ENCODE results near the gene LPP.

GRCh38 chr3:188518835-188519452, 365.0 kb downstream of the LPP start:
- TF ChIP-seq CTCF (IDR thresholded peaks at IDR 0.05), result no peak
- no peak for TF ChIP-seq EP300 (IDR thresholded peaks at IDR 0.05)
- no peak for TF ChIP-seq POLR2A (IDR thresholded peaks at IDR 0.05)
